Brain pericyte (primary cell): ENCODE measurements around the gene POC1A.

ENCODE experiments used
- DNase-seq: peaks from one replicate; pipeline ENCODE4 v3.0.0-alpha.2; 2012; ENCODE audit warnings: low read depth, low spot score

The POC1A gene

DNA sequence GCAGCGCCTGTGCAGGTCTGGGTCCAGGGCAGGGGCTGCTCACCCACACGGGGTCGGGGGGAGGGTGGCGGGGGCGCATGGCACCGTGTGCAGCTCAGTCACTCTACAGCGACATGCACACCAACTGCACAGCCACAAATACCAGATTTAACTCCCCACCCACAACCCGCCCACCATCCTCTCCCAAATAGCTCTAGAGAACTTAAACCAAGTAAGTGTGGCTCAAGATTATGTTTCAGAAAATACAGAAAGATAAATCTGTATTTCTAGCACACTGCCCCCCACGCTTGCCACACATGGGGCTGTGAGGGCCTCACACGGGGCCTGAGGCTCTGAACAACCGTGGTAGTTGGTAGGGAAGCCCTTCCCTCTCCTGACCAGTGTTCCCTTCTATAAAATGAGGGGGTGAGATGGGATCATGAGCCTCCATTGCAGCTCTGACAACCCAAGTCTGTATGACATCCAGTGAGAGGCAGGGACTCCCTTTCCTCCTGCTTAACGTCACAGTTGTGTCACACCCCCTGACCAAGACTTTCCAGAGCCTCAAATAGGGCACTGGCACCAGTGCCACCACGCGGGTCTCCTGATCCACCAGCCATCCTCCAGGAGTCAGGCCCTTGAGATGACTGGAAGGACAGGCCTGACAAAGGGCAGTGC is 23.1 kb downstream of the POC1A start:
- DNase-seq = no peak

GRCh38 chr3:52128118-52128683 is 26.0 kb downstream of the POC1A start:
- peak; percentile 31 for DNase-seq

DNA sequence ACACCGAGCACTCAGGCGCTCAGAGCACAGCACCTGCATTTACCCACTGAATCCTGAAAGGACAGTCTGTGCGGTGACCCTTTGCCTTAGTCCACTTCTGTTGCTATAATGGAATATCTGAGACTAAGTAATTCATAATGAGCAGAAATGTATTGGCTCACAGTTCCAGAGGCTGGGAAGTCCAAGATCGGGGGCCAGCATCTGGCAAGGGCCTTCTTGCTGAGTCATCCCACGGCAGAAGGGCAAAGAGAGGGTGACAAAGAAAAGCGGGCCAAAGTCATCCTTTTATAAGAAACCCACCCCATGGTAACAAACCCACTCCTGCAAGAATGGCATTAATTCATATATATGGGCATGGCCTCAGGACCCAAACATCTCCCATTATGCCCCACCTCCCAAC is 27.7 kb downstream of the POC1A start:
- no peak for DNase-seq

DNA sequence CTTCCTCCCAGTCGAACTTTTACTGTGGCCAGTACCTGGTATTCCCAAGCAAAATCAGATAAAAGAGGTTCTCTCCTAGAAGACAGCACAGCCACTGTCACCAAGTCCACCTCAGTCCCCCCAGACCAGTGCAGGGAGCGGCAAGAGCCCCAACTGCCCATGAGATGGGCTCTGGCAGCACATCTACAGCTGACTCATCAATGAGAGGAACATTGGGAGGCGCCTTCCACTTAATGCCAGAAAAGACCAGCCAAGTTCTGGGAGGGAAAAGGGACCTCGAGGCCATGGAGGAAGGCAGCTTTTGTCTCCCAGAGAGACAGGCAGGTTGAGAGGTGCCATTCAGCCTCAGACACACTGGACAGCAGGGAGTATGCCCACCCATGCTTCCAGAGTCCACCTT is 28.2 kb downstream of the POC1A start:
- no peak for DNase-seq

DNA sequence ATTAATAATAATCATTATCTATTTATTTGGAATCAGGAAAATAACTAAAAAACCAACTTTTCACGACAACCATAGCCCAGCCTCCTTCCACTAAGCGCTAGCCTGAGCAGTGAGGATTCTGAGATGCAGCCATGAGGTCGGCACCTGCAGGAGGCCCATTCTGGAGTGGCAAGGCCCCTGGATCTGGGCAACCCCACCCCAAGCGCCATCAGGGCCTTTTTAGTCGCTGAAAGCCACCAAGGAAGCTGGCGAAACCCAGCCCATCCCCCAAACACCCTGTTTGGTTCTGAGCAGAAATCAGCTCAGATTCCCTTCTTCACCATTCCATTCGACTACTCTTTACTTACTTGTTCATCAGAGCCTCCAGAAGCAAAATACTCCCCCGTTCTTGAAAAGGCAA is 29.5 kb downstream of the POC1A start:
- DNase-seq = no peak

GRCh38 chr3:52124126-52124525 is 30.1 kb downstream of the POC1A start:
- DNase-seq = no peak

- no peak for DNase-seq
Observed at GRCh38 chr3:52123106-52123725, 31.0 kb downstream of the POC1A start.

DNA sequence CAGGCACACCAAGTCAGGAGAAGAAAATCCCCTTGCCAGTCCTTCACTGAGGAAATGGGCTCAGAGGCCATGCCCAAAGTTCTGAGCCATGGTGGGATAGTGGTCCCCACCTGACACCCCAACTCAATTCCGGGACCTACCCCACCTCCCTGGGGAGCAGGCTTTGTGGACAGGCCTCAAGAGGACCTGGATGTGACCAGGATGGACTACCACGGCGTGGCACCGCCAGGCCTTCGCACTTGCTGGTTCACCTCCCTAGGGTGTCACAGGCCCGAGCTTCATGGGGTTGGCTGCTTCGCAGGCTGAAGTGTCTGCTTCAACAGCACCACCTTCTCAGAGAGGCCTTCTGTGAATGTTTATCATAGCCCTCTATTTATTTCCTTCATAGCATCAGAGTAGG is 31.7 kb downstream of the POC1A start:
- DNase-seq = no peak

DNA sequence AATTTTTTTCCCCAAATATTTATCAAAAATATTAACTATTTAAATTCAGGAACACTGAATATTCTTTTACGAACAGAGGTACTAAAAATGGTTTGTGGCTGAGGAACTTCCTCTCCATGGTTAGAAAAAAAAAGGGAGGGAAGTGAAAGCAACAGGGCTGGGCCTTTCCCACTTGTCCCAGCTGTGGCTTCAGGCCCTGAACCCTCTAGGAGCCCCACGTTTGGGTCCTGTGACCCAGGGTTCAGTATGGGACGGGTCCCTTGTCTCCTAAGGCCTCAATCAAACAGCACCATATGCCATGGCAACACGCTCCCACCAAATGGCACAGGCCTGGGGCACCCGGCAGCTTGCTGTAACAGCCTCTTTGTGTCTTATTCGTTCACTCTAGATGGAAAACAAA is 32.4 kb downstream of the POC1A start:
- DNase-seq = no peak

DNA sequence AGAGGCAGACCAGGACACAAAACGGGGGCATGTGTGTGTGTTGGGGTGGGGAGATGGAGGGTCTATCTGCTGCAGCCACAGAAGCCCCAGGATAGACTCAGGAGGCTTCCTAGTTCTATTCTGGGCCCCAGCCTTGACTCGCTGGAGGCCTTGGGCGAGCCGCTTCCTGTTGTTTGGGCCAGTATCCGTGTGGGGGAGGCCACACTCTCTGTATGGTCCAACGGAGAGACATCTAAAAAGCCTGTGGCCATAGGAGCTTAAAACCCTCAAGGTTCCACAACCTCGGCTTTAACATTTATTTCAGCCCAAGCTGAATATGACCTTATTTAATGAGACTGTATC is 32.8 kb downstream of the POC1A start:
- no peak for DNase-seq

DNA sequence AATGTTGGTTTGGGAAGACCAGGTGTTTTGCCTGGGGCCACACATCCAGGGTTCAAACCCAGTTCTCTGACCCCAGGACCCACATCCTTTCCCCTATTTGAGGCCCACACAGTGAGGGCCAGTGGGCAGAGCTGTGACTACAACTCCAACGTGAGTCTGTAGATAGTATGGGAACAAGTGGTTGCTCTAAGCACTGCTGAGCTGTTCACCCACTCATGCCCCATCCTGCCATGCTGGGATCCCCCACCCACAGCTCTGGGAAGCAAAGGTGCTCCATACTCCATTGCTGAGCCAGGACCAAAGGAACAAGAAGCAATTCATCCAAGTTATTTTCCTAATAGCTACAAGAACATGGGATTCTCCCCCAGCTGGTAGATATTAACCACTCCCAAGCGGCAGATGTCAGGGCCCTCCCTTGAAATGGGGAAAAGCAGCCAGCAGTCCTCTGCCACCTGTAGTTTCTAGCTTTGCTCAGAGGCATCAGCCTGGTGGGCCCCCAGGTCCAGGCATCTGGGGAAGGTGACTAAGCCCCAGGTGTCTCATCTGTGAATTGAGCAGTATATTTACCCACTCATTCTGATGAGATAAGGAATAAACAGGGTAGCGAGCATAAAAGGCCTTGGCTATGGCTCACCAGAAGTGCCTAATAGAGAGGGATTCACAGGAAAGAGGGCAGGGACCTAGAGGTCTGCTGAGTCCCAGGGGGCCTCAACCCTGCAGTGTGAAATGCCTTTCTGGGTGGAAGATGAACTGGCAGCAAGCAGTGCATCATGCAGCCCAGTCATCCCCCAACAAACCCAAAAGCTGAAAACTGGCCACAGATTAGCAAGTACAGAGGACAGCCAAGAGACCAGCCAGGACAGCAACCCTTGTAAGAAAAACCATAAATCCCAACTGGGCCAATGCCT is 33.4 kb downstream of the POC1A start:
- DNase-seq = no peak

- DNase-seq = no peak
Observed at GRCh38 chr3:52119826-52120225, 34.4 kb downstream of the POC1A start.

DNA sequence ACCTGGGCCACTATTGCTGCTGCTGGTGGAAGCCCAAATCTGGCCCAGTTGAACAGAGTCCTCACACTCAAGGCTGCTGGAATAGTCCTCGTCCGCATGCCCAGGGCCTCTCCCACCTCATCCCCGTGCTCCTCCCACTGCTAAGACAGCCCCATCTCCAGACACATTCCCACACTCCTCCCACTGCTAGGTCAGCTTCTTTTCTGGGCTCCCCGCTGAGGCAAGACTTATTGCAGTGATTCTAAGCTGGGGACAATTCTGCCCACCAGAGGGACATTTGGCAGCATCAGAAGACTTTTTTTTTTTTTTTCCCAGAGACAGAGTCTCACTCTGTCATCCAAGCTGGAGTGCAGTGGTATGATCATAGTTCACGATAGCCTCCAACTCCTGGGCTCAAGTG is 35.1 kb downstream of the POC1A start:
- DNase-seq = no peak

GRCh38 chr3:52118156-52118875 is 35.9 kb downstream of the POC1A start:
- no peak for DNase-seq

GRCh38 chr3:52117537-52117936 is 36.7 kb downstream of the POC1A start:
- no peak for DNase-seq

GRCh38 chr3:52112056-52112455 is 42.2 kb downstream of the POC1A start:
- DNase-seq = no peak

DNA sequence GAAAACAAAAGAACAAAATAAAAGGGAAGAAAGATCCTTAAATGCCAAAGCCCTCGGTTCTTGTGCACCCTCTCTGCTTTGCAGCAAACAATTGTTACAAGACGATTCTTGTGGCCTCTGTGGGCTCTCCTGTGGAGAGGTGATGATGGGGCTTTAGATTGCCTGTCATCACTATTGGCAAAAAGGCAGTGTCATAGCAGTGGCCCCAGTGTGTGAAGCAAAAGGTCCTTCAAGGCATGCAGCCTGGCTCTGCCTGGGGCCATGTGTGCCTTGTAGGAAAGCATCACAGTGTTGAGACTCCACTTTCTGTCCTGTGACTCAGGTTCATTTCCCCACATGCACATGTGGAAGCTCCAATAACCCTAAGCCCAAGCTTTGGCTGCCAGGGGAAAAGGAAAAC is 43.7 kb downstream of the POC1A start:
- no peak for DNase-seq

GRCh38 chr3:52109611-52110301 is 44.5 kb downstream of the POC1A start:
- no peak for DNase-seq

DNA sequence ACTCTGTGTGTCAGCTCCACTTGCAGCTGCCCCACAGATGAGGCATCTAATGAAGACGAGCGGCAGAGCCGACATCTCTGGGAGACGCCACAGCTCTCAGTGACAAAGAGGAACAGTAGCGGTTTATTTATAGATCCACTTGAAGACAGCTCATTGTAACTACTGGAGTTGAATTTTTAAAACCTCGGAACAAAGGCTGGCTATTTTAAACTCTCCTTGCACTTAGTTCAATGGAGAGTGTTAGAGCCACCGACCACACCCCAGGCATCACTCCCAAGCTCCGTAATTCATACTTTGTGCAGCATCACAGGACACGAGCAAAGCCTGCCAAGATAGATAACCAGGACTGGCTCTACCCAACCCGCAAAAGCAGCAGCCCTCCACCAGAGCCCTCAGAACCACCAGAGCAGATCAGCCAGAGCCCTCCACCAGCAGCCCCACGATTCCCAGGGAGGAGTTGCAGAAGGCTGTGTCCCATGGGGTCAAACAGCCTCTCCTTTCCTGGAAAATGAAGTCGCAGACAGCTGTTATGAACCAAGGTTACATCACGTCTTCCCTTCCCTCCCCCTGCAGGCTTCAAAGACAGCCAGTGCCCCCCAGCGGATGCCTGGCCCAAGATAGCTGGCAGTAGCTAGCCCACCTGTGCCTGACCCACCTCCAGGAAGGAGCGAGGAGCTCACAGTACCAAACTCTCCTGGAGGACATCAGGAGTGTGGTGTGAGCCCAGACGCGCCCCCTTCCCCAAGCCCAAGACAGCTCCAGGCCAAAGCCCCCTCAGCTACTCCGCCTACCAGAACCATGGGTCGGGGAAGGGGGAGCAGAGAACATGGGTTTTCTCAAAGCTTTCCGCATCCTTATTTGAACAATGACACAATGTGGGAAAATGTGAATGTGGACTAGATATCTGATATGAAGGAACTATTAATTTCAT is 45.7 kb downstream of the POC1A start:
- DNase-seq = no peak

GRCh38 chr3:52106951-52107611 is 47.1 kb downstream of the POC1A start:
- no peak for DNase-seq
